ENCODE measurements around the gene NRXN3.

The NRXN3 gene

GRCh38 chr14:79150226-79150625 is 980.1 kb downstream of the NRXN3 start:
- DNase-seq (ENCODE audit: low spot score): no peak

GRCh38 chr14:79157369-79157768 is 987.2 kb downstream of the NRXN3 start:
- DNase-seq (ENCODE audit: low spot score): no peak

GRCh38 chr14:79161571-79161970 is 991.4 kb downstream of the NRXN3 start:
- no peak for DNase-seq (ENCODE audit: low spot score)

- no peak for DNase-seq (ENCODE audit: low spot score)
Measured at GRCh38 chr14:79162833-79163232, 992.7 kb downstream of the NRXN3 start.

GRCh38 chr14:79165471-79166090 is 995.4 kb downstream of the NRXN3 start:
- DNase-seq (ENCODE audit: low spot score): no peak

- no peak for DNase-seq (ENCODE audit: low spot score)
Measured at GRCh38 chr14:79166171-79166570, 996.0 kb downstream of the NRXN3 start.

GRCh38 chr14:79167957-79168356 is 997.8 kb downstream of the NRXN3 start:
- DNase-seq (ENCODE audit: low spot score): no peak

- no peak for DNase-seq (ENCODE audit: low spot score)
Measured at GRCh38 chr14:79175671-79176070, 1005.5 kb downstream of the NRXN3 start.

GRCh38 chr14:79177106-79177505 is 1006.9 kb downstream of the NRXN3 start:
- DNase-seq (ENCODE audit: low spot score): no peak

- no peak for DNase-seq (ENCODE audit: low spot score)
Measured at GRCh38 chr14:79178719-79179118, 1008.5 kb downstream of the NRXN3 start.

- DNase-seq (ENCODE audit: low spot score): no peak
Measured at GRCh38 chr14:79179985-79180384, 1009.8 kb downstream of the NRXN3 start.

GRCh38 chr14:79180656-79181055 is 1010.5 kb downstream of the NRXN3 start:
- DNase-seq (ENCODE audit: low spot score): no peak

GRCh38 chr14:79186523-79186922 is 1016.4 kb downstream of the NRXN3 start:
- no peak for DNase-seq (ENCODE audit: low spot score)

GRCh38 chr14:79193689-79194477 is 1023.7 kb downstream of the NRXN3 start:
- no peak for DNase-seq (ENCODE audit: low spot score)

GRCh38 chr14:79196216-79196615 is 1026.0 kb downstream of the NRXN3 start:
- DNase-seq (ENCODE audit: low spot score): no peak

- DNase-seq (ENCODE audit: low spot score): no peak
Measured at GRCh38 chr14:79197516-79197915, 1027.3 kb downstream of the NRXN3 start.

- DNase-seq (ENCODE audit: low spot score): no peak
Measured at GRCh38 chr14:79199217-79199616, 1029.0 kb downstream of the NRXN3 start.

- no peak for DNase-seq (ENCODE audit: low spot score)
Measured at GRCh38 chr14:79201564-79202207, 1031.5 kb downstream of the NRXN3 start.

GRCh38 chr14:79204591-79204990 is 1034.4 kb downstream of the NRXN3 start:
- no peak for DNase-seq (ENCODE audit: low spot score)

- DNase-seq (ENCODE audit: low spot score): no peak
Measured at GRCh38 chr14:79209418-79209817, 1039.2 kb downstream of the NRXN3 start.

GRCh38 chr14:79225815-79226214 is 1055.6 kb downstream of the NRXN3 start:
- no peak for DNase-seq (ENCODE audit: low spot score)

- DNase-seq (ENCODE audit: low spot score): no peak
Measured at GRCh38 chr14:79229383-79229909, 1059.3 kb downstream of the NRXN3 start.

- DNase-seq (ENCODE audit: low spot score): no peak
Measured at GRCh38 chr14:79242666-79243065, 1072.5 kb downstream of the NRXN3 start.

Data from hematopoietic multipotent progenitor cell treated with erythropoietin and hydrocortisone succinate and interleukin-3 and kit ligand, for 15 days (in vitro differentiated cells).